COLO668 (cell line): ENCODE data around the gene PAQR3.

ENCODE experiments used
- DNase-seq: peaks from one replicate; lab custom pipeline; 2025; ENCODE audit not compliant: unreplicated experiment; lab: John Stamatoyannopoulos, UW

PAQR3 gene

GRCh38 chr4:78863991-78864390, 75.2 kb downstream of the PAQR3 start:
- no peak for DNase-seq

DNA sequence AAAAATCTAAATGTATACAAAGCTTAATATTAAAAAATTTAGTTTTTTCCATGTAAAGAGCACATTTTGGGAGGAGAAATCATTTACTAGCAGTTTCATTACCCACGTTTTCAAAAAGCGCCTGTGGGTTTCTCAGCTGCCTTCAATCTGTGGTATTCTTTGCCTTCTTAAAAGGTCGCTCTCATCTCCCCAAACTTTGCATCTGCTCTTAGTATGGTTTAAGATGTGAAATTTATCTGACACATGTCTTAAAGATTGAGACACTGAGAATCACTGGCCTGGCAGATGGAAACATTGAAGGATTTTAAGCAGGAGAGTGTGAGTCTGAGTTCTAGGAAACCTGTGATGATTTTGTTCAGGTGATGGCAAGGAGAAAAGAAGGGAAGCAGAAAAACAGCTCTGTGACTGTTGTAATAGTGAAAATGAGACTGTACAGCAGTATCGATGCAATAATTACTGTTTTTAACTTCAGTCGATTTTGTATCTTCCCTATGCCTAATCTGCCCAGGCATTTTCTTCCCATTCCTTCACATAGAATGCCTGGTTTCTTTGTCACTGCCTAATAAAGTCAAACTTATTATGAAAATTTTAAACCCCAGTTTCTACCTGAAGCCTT, 75.9 kb downstream of the PAQR3 start:
- DNase-seq: no peak

GRCh38 chr4:78862314-78862737, 76.9 kb downstream of the PAQR3 start:
- DNase-seq: no peak
